GM23338 (cell line): ENCODE measurements around the gene GALNT9. TPM values are rescaled to one million over a fixed set of nuclear protein-coding genes. Genes with fewer than 3 reads are reported as not detected.

Source experiments
- ATAC-seq: fragments of 200-7000 bp; cut with Tn5 transposase; 3 replicates; pipeline ENCODE4 v1.9.1; 2020
- DNase-seq: peaks from one replicate; pipeline ENCODE4 v3.0.0-alpha.2; 2015; ENCODE audit warnings: low spot score
- H2AFZ ChIP-seq: fragments of 200-600 bp; sonication (generic); 2 replicates; pipeline ENCODE4 v1.8.0; 2016; ENCODE audit warnings: antibody characterized with exemption, mild to moderate bottlenecking, moderate library complexity
- H3F3A ChIP-seq: fragments of 200-600 bp; sonication (generic); replicated peaks from 2 replicates; pipeline ENCODE4 v1.8.0; 2017; ENCODE audit warnings: antibody characterized with exemption, mixed run types, low read depth
- H3K27ac ChIP-seq: fragments of 200-600 bp; sonication (generic); 2 replicates; pipeline ENCODE4 v1.6.1; 2016; ENCODE audit warnings: low read depth
- H3K27me3 ChIP-seq: fragments of 200-600 bp; sonication (generic); 2 replicates; pipeline ENCODE4 v1.8.0; 2016; ENCODE audit warnings: mild to moderate bottlenecking, mixed run types, moderate library complexity; ENCODE audit not compliant: insufficient read depth
- H3K36me3 ChIP-seq: fragments of 200-600 bp; sonication (generic); 2 replicates; pipeline ENCODE4 v1.8.0; 2016; ENCODE audit warnings: mild to moderate bottlenecking; ENCODE audit not compliant: insufficient read depth
- H3K4me1 ChIP-seq: fragments of 200-600 bp; sonication (generic); 2 replicates; pipeline ENCODE4 v1.8.0; 2016; ENCODE audit warnings: mild to moderate bottlenecking, moderate library complexity; ENCODE audit not compliant: insufficient read depth
- H3K4me2 ChIP-seq: fragments of 200-600 bp; sonication (generic); 2 replicates; pipeline ENCODE4 v1.7.1; 2017; ENCODE audit warnings: mixed run types
- H3K4me3 ChIP-seq: fragments of 200-600 bp; sonication (generic); 2 replicates; pipeline ENCODE4 v1.6.1; 2016; ENCODE audit warnings: mixed run types
- H3K79me2 ChIP-seq: fragments of 200-600 bp; sonication (generic); replicated peaks from 2 replicates; pipeline ENCODE4 v1.8.0; 2017; ENCODE audit warnings: mild to moderate bottlenecking; ENCODE audit not compliant: insufficient read depth
- H3K9me2 ChIP-seq: fragments of 200-600 bp; sonication (generic); 2 replicates; pipeline ENCODE4 v1.8.0; 2017; ENCODE audit not compliant: insufficient read depth
- H4K20me1 ChIP-seq: fragments of 200-600 bp; sonication (generic); replicated peaks from 2 replicates; pipeline ENCODE4 v1.8.0; 2017; ENCODE audit warnings: mild to moderate bottlenecking; ENCODE audit not compliant: insufficient read depth
- H3K27ac Mint-ChIP-seq: 2 replicates; pipeline ENCODE4 v1.8.0; 2020; ENCODE audit warnings: inconsistent platforms, mild to moderate bottlenecking, moderate library complexity, mixed read lengths
- H3K27me3 Mint-ChIP-seq: 3 replicates; pipeline ENCODE4 v1.8.0; 2022; ENCODE audit warnings: low read depth, mild to moderate bottlenecking, moderate library complexity, mixed read lengths, inconsistent platforms; ENCODE audit not compliant: insufficient read depth, poor library complexity
- H3K36me3 Mint-ChIP-seq: 3 replicates; pipeline ENCODE4 v1.8.0; 2021; ENCODE audit warnings: low read depth, mild to moderate bottlenecking, inconsistent platforms, moderate library complexity, mixed read lengths
- H3K4me1 Mint-ChIP-seq: 3 replicates; pipeline ENCODE4 v1.8.0; 2020; ENCODE audit warnings: mild to moderate bottlenecking, inconsistent platforms, mixed read lengths
- H3K4me3 Mint-ChIP-seq: 3 replicates; pipeline ENCODE4 v1.8.0; 2021; ENCODE audit warnings: moderate library complexity, mild to moderate bottlenecking, inconsistent platforms, mixed read lengths
- H3K9me3 Mint-ChIP-seq: 3 replicates; pipeline ENCODE4 v1.8.0; 2020; ENCODE audit warnings: moderate library complexity, mild to moderate bottlenecking, inconsistent platforms, mixed read lengths
- CREB1 ChIP-seq: fragments of 250-450 bp; sonication (Bioruptor Pico); IDR thresholded peaks from 2 replicates; pipeline ENCODE4 v1.5.0; 2020; ENCODE audit warnings: low read depth, mild to moderate bottlenecking, moderate library complexity
- CTCF ChIP-seq, 2 experiments: fragments of 200-600 bp in 1 of 2; sonication (generic) in 1 of 2; conservative IDR thresholded peaks; 2 replicates each; pipeline versions ENCODE4 v1.5.1 to v1.6.1; 2016 to 2017; ENCODE audit warnings: antibody characterized with exemption in 2 of 2, low read depth in 2 of 2, mild to moderate bottlenecking in 2 of 2, moderate library complexity in 1 of 2
- EZH2 ChIP-seq: fragments of 200-600 bp; sonication (generic); IDR thresholded peaks from one replicate; pipeline ENCODE4 v1.8.0; 2017; ENCODE audit warnings: antibody characterized with exemption, mild to moderate bottlenecking, low read depth; ENCODE audit not compliant: unreplicated experiment
- EZH2phosphoT487 ChIP-seq: fragments of 200-600 bp; sonication (generic); IDR thresholded peaks from one replicate; pipeline ENCODE4 v1.8.1; 2018; ENCODE audit warnings: antibody characterized with exemption; ENCODE audit not compliant: unreplicated experiment
- NANOG ChIP-seq: IDR thresholded peaks from 2 replicates; pipeline ENCODE4 v1.6.1; 2016; ENCODE audit warnings: antibody characterized with exemption, borderline replicate concordance
- POLR2AphosphoS5 ChIP-seq: IDR thresholded peaks from 2 replicates; pipeline ENCODE4 v1.6.1; 2016; ENCODE audit warnings: antibody characterized with exemption, low read depth
- ZNF114 ChIP-seq: fragments of 250-450 bp; sonication (Bioruptor Pico); IDR thresholded peaks from 2 replicates; pipeline ENCODE4 v1.5.0; 2020; ENCODE audit warnings: mild to moderate bottlenecking, moderate library complexity
- ZNF331 ChIP-seq: fragments of 250-450 bp; sonication (Bioruptor Pico); IDR thresholded peaks from 2 replicates; pipeline ENCODE4 v1.5.0; 2020; ENCODE audit warnings: low read depth, mild to moderate bottlenecking, moderate library complexity
- polyA plus RNA-seq: library from polyadenylated mRNA; unstranded; fragments of >200 nt; fragmentation: Nextera tagmentation; extraction: Ambion mirVana; gene quantifications from 2 replicates; pipeline ENCODE4 v1.2.1, GENCODE V29; 2016
- total RNA-seq: library from RNA; depleted of rRNA; stranded (reverse); fragments of >200 nt; shearing (Covaris generic); gene quantifications from 2 replicates; pipeline ENCODE4 v1.2.3, GENCODE V29; 2014
- TF ChIP-seq, protein P1 (sequence below): fragments of 250-450 bp; sonication (Bioruptor Pico); IDR thresholded peaks from 2 replicates; pipeline ENCODE4 v1.5.0; 2020; ENCODE audit warnings: mild to moderate bottlenecking, moderate library complexity

Gene GALNT9
- total and polyA plus RNA-seq, 2 experiments from 2014 or later: 0.81 to 2.5 TPM

- TF ChIP-seq, protein P1, sequence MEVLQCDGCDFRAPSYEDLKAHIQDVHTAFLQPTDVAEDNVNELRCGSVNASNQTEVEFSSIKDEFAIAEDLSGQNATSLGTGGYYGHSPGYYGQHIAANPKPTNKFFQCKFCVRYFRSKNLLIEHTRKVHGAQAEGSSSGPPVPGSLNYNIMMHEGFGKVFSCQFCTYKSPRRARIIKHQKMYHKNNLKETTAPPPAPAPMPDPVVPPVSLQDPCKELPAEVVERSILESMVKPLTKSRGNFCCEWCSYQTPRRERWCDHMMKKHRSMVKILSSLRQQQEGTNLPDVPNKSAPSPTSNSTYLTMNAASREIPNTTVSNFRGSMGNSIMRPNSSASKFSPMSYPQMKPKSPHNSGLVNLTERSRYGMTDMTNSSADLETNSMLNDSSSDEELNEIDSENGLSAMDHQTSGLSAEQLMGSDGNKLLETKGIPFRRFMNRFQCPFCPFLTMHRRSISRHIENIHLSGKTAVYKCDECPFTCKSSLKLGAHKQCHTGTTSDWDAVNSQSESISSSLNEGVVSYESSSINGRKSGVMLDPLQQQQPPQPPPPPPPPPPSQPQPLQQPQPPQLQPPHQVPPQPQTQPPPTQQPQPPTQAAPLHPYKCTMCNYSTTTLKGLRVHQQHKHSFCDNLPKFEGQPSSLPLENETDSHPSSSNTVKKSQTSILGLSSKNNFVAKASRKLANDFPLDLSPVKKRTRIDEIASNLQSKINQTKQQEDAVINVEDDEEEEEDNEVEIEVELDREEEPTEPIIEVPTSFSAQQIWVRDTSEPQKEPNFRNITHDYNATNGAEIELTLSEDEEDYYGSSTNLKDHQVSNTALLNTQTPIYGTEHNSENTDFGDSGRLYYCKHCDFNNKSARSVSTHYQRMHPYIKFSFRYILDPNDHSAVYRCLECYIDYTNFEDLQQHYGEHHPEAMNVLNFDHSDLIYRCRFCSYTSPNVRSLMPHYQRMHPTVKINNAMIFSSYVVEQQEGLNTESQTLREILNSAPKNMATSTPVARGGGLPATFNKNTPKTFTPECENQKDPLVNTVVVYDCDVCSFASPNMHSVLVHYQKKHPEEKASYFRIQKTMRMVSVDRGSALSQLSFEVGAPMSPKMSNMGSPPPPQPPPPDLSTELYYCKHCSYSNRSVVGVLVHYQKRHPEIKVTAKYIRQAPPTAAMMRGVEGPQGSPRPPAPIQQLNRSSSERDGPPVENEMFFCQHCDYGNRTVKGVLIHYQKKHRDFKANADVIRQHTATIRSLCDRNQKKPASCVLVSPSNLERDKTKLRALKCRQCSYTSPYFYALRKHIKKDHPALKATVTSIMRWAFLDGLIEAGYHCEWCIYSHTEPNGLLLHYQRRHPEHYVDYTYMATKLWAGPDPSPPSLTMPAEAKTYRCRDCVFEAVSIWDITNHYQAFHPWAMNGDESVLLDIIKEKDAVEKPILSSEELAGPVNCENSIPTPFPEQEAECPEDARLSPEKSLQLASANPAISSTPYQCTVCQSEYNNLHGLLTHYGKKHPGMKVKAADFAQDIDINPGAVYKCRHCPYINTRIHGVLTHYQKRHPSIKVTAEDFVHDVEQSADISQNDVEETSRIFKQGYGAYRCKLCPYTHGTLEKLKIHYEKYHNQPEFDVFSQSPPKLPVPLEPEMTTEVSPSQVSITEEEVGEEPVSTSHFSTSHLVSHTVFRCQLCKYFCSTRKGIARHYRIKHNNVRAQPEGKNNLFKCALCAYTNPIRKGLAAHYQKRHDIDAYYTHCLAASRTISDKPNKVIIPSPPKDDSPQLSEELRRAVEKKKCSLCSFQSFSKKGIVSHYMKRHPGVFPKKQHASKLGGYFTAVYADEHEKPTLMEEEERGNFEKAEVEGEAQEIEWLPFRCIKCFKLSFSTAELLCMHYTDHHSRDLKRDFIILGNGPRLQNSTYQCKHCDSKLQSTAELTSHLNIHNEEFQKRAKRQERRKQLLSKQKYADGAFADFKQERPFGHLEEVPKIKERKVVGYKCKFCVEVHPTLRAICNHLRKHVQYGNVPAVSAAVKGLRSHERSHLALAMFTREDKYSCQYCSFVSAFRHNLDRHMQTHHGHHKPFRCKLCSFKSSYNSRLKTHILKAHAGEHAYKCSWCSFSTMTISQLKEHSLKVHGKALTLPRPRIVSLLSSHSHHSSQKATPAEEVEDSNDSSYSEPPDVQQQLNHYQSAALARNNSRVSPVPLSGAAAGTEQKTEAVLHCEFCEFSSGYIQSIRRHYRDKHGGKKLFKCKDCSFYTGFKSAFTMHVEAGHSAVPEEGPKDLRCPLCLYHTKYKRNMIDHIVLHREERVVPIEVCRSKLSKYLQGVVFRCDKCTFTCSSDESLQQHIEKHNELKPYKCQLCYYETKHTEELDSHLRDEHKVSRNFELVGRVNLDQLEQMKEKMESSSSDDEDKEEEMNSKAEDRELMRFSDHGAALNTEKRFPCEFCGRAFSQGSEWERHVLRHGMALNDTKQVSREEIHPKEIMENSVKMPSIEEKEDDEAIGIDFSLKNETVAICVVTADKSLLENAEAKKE (CRISPR knock-in tag): no peak
- TF ChIP-seq POLR2AphosphoS5 (no peak), NANOG (no peak)
Measured at GRCh38 chr12:132170637-132171292, 158.6 kb downstream of the GALNT9 start (continued).

GRCh38 chr12:132170094-132170636 lies 159.2 kb downstream of the GALNT9 start:
- no peaks in the 10 kb centered on the region for H3F3A ChIP-seq
- H4K20me1 ChIP-seq: no peaks in the 10 kb centered on the region
- peaks cover 13% of the 10 kb centered on the region for H3K9me3 Mint-ChIP-seq
- DNase-seq: no peak
- no peaks in the 10 kb centered on the region for H3K36me3 Mint-ChIP-seq
- H3K27ac ChIP-seq: no peak overlapping the region
- H3K27me3 ChIP-seq: no peaks in the 10 kb centered on the region
- no peaks in the 10 kb centered on the region for H3K9me2 ChIP-seq
- no peak for ATAC-seq
- H2AFZ ChIP-seq: no peak overlapping the region
- H3K27ac Mint-ChIP-seq: no peak overlapping the region; the same call in 1 of the 2 replicates
- no peaks in the 10 kb centered on the region for H3K4me1 ChIP-seq
- H3K27me3 Mint-ChIP-seq: peaks cover 22% of the 10 kb centered on the region
- H3K4me3 Mint-ChIP-seq: no peak overlapping the region
- no peaks in the 10 kb centered on the region for H3K36me3 ChIP-seq
- H3K4me3 ChIP-seq: no peak overlapping the region
- H3K79me2 ChIP-seq: no peaks in the 10 kb centered on the region
- no peak overlapping the region for H3K4me2 ChIP-seq
- H3K4me1 Mint-ChIP-seq: no peaks in the 10 kb centered on the region
- TF ChIP-seq POLR2AphosphoS5: no peak
- TF ChIP-seq ZNF331: no peak
- no peak for TF ChIP-seq ZNF114 (CRISPR knock-in tag)
- no peak for TF ChIP-seq EZH2phosphoT487
- no peak for TF ChIP-seq CTCF (conservative IDR thresholded peaks at IDR 0.05; ENCODE audit: low read depth in 2 of 2)
- TF ChIP-seq EZH2: no peak
- no peak for TF ChIP-seq CREB1 (CRISPR knock-in tag)
